Spleen (tissue), 11 donors: ENCODE measurements around the gene SEC24A. TPM values are rescaled to one million over a fixed set of nuclear protein-coding genes. Genes with fewer than 3 reads are reported as not detected.
A peak's percentile ranks its signal among the peaks of the same experiment; 100 is the strongest.
"Not testable (repeated sequence)": the region's sequence is repeated elsewhere in the genome, so short reads cannot be mapped to it uniquely, and the experiment has no call there.

Experiments used
- DNase-seq: peaks from one replicate; pipeline ENCODE4 v3.0.0-alpha.2; 2020
- H3K27ac ChIP-seq, 8 donors: fragments of 200-600 bp; sonication (generic) in 7 of 8; 1 replicate in 4 of 8; 2 replicates in 4 of 8; pipeline versions ENCODE4 v1.5.0 to v1.8.0; 2016 to 2021; ENCODE audit warnings: inconsistent platforms in 4 of 8, mild to moderate bottlenecking in 4 of 8, moderate library complexity in 1 of 8
- H3K27me3 ChIP-seq, 7 donors: fragments of 200-600 bp; sonication (generic) in 6 of 7; replicated peaks in 1 of 7; 1 replicate in 4 of 7; 2 replicates in 3 of 7; pipeline versions ENCODE4 v1.5.0 to v1.8.0; 2016 to 2021; ENCODE audit warnings: inconsistent platforms in 3 of 7, mild to moderate bottlenecking in 1 of 7
- H3K36me3 ChIP-seq, 6 donors: fragments of 200-600 bp; sonication (generic) in 5 of 6; 1 replicate in 4 of 6; 2 replicates in 2 of 6; pipeline versions ENCODE4 v1.5.0 to v1.8.0; 2016 to 2021; ENCODE audit warnings: inconsistent platforms in 2 of 6
- H3K4me1 ChIP-seq, 6 donors: fragments of 200-600 bp; sonication (generic) in 5 of 6; 1 replicate in 3 of 6; 2 replicates in 3 of 6; pipeline versions ENCODE4 v1.5.0 to v1.8.0; 2016 to 2021; ENCODE audit warnings: inconsistent platforms in 3 of 6
- H3K4me3 ChIP-seq, 8 donors: fragments of 200-600 bp; sonication (generic) in 7 of 8; 1 replicate in 4 of 8; 2 replicates in 4 of 8; pipeline versions ENCODE4 v1.5.0 to v1.8.0; 2016 to 2021; ENCODE audit warnings: inconsistent platforms in 4 of 8, mild to moderate bottlenecking in 4 of 8, moderate library complexity in 2 of 8
- H3K9me3 ChIP-seq, 8 donors: fragments of 200-600 bp; sonication (generic) in 7 of 8; 1 replicate in 4 of 8; 2 replicates in 4 of 8; pipeline versions ENCODE4 v1.5.0 to v1.8.0; 2016 to 2021; ENCODE audit warnings: inconsistent platforms in 4 of 8
- CTCF ChIP-seq, 11 experiments: fragments of 200-600 bp in 7 of 11; fragments of 450-650 bp in 4 of 11; sonication (generic) in 4 of 11; IDR thresholded peaks in 8 of 11; conservative IDR thresholded peaks in 3 of 11; 1 replicate in 7 of 11; 2 replicates in 4 of 11; pipeline versions ENCODE4 v1.4.0 to v1.8.0; 2016 to 2021; ENCODE audit warnings: antibody characterized with exemption in 11 of 11, inconsistent platforms in 4 of 11, mild to moderate bottlenecking in 1 of 11
- POLR2A ChIP-seq, 3 donors: fragments of 450-650 bp; IDR thresholded peaks; one replicate each; pipeline ENCODE4 v1.5.1; 2017; ENCODE audit warnings: antibody characterized with exemption in 3 of 3, mild to moderate bottlenecking in 1 of 3
- POLR2AphosphoS5 ChIP-seq, 3 donors: sonication (generic); formaldehyde crosslinking; IDR thresholded peaks; one replicate each; pipeline ENCODE4 v1.5.1; 2017; ENCODE audit warnings: antibody characterized with exemption in 3 of 3
- WGBS, 5 donors: extraction: QIAGEN DNeasy Blood & Tissue Kit in 3 of 5; methylation state at CpG; one replicate each; pipeline versions ENCODE4 v1.1.5 to v1.1.7; 2013 to 2018; 5-methylcytosine and 5-hydroxymethylcytosine counted together
- intact Hi-C: fragments of 100-400 bp; cut with DNase I; formaldehyde crosslinking; loops from one replicate; pipeline ENCODE4 v1.15.0; 2023; ENCODE audit warnings: low total_unique reads
- polyA plus RNA-seq, 3 donors: library from polyadenylated mRNA; stranded (reverse); fragments of 200-250 nt; gene quantifications; one replicate each; pipeline ENCODE4 v1.2.1, GENCODE V29; 2013
- total RNA-seq, 7 donors: library from RNA; depleted of rRNA in 3 of 7; stranded (reverse); fragments of >200 nt in 3 of 7; fragmentation: NEBNext Ultra II Directional in 4 of 7; extraction: Animal tissue kit (Norgen Biotek cat#: 25700) in 4 of 7; gene quantifications; one replicate each; pipeline versions ENCODE4 v1.1.0 to v1.2.1, GENCODE V29; 2016 to 2021
- donor health status: healthy with polysubstance abuse.
- donor health status: DM: no; HTN: no; CAD: no; lungs with moderate emphysema.
- donor health status: DM: no; HTN: no; CAD: no.
- donor health status: Bipolar disorder and iron deficiency.
- donor health status: healthy.
- donor health status: DM: no; HTN: no; CAD: no.
- donor health status: DM: yes; HTN: yes; CAD: no.

Gene SEC24A
- total and polyA plus RNA-seq, 10 donors, result 2.3 to 36.3 (median 25.1) TPM

GRCh38 chr5:134638760-134639201, 9.8 kb upstream of the SEC24A start:
- H3K27me3 ChIP-seq, result no peaks in the 10 kb centered on the region
- WGBS, 5 donors, result 90 to 100% (median 94%) methylated on average over 4 of the region's 4 CpGs
- H3K4me1 ChIP-seq, result no peaks in the 10 kb centered on the region
- H3K9me3 ChIP-seq, result no peaks in the 10 kb centered on the region
- DNase-seq, result no peak
- no peak overlapping the region for H3K4me3 ChIP-seq
- intact Hi-C loops, result no loop called here
- TF ChIP-seq CTCF (IDR thresholded peaks at IDR 0.05 in 8 of 11, conservative IDR thresholded peaks at IDR 0.05 in 3 of 11) (no peak), POLR2AphosphoS5 (IDR thresholded peaks at IDR 0.05) (no peak), POLR2A (IDR thresholded peaks at IDR 0.05) (no peak)
- H3K36me3 ChIP-seq, result no peaks in the 10 kb centered on the region
- no peak overlapping the region for H3K27ac ChIP-seq

GRCh38 chr5:134642931-134643530, 5.6 kb upstream of the SEC24A start:
- 86 to 97% (median 92%) methylated on average over 5 to 6 of the region's 6 CpGs for WGBS, 5 donors
- H3K9me3 ChIP-seq, result no peaks in the 10 kb centered on the region
- DNase-seq, result peak; percentile 9
- H3K27me3 ChIP-seq, result no peaks in the 10 kb centered on the region
- no peak for TF ChIP-seq CTCF (IDR thresholded peaks at IDR 0.05 in 8 of 11, conservative IDR thresholded peaks at IDR 0.05 in 3 of 11)
- TF ChIP-seq POLR2A (IDR thresholded peaks at IDR 0.05), result no peak
- TF ChIP-seq POLR2AphosphoS5 (IDR thresholded peaks at IDR 0.05), result no peak
- H3K36me3 ChIP-seq, result no peaks in the 10 kb centered on the region
- peaks cover 10 to 23% (median 18%) of the 10 kb centered on the region in 6 donors for H3K4me1 ChIP-seq
- intact Hi-C loops, result no loop called here
- peak overlapping the region in 2 of 8 donors; percentile 52 to 69 for H3K27ac ChIP-seq
- H3K4me3 ChIP-seq, result no peak overlapping the region

GRCh38 chr5:134647750-134648424, 698 bp upstream of the SEC24A start:
- Histone ChIP-seq H3K4me1 (peaks cover 28 to 59% (median 50%) of the 10 kb centered on the region in 6 donors), H3K27ac (peak overlapping the region; percentile 92 to 97 (median 94)), H3K36me3 (peaks cover 0 to 11% (median 0%) of the 10 kb centered on the region in 6 donors), H3K9me3 (no peaks in the 10 kb centered on the region), H3K4me3 (peak overlapping the region; percentile 57 to 94 (median 82)), H3K27me3 (no peaks in the 10 kb centered on the region)
- TF ChIP-seq POLR2A (IDR thresholded peaks at IDR 0.05), result peak in 1 of 3 donors; percentile 10
- TF ChIP-seq POLR2AphosphoS5 (IDR thresholded peaks at IDR 0.05), result no peak
- no peak for DNase-seq
- intact Hi-C loops, result no loop called here
- 5 to 7% (median 5%) methylated on average over 15 of the region's 15 CpGs for WGBS, 5 donors

GRCh38 chr5:134649163-134649835, 714 bp downstream of the SEC24A start:
- H3K9me3 ChIP-seq, result no peaks in the 10 kb centered on the region
- H3K27me3 ChIP-seq, result no peaks in the 10 kb centered on the region
- no peak for TF ChIP-seq POLR2A (IDR thresholded peaks at IDR 0.05)
- TF ChIP-seq POLR2AphosphoS5 (IDR thresholded peaks at IDR 0.05), result no peak
- no peak for TF ChIP-seq CTCF (IDR thresholded peaks at IDR 0.05 in 8 of 11, conservative IDR thresholded peaks at IDR 0.05 in 3 of 11)
- H3K4me3 ChIP-seq, result peak overlapping the region; percentile 57 to 94 (median 82)
- DNase-seq, result peak; percentile 88
- peaks cover 32 to 70% (median 55%) of the 10 kb centered on the region in 6 donors for H3K4me1 ChIP-seq
- 1 to 3% (median 2%) methylated on average over 15 to 18 of the region's 18 CpGs for WGBS, 5 donors
- intact Hi-C loops, result no loop called here
- peak overlapping the region; percentile 92 to 97 (median 94) for H3K27ac ChIP-seq
- peaks cover 0 to 11% (median 0%) of the 10 kb centered on the region in 6 donors for H3K36me3 ChIP-seq

GRCh38 chr5:134650660-134651059, 2.1 kb downstream of the SEC24A start:
- H3K27me3 ChIP-seq, H3K27ac ChIP-seq, H3K9me3 ChIP-seq, intact Hi-C loops: not testable (repeated sequence)
- Histone ChIP-seq H3K36me3 (peaks cover 0 to 18% (median 0%) of the 10 kb centered on the region in 6 donors), H3K4me1 (peaks cover 32 to 73% (median 56%) of the 10 kb centered on the region in 6 donors), H3K4me3 (peak overlapping the region in 2 of 8 donors; percentile 80 to 93)
- 77 to 90% (median 79%) methylated on average over 6 of the region's 6 CpGs for WGBS, 5 donors
- peak; percentile 13 for DNase-seq
